Glomerular endothelial cell (primary cell): ENCODE measurements around the gene NAA38. TPM values are rescaled to one million over a fixed set of nuclear protein-coding genes. Genes with fewer than 3 reads are reported as not detected.
"Not testable (repeated sequence)": the region's sequence is repeated elsewhere in the genome, so short reads cannot be mapped to it uniquely, and the experiment has no call there.

Experiments
- DNase-seq: peaks from one replicate; pipeline ENCODE4 v3.0.0-alpha.2; 2011; ENCODE audit warnings: low read depth, low spot score; ENCODE audit errors: extremely low read depth
- total RNA-seq: library from RNA; depleted of rRNA; stranded (reverse); fragments of >200 nt; gene quantifications from 2 replicates; pipeline ENCODE4 v1.2.3, GENCODE V29; 2015

NAA38 gene
- total RNA-seq, 1 donor from 2014 or later = 138 TPM

DNA sequence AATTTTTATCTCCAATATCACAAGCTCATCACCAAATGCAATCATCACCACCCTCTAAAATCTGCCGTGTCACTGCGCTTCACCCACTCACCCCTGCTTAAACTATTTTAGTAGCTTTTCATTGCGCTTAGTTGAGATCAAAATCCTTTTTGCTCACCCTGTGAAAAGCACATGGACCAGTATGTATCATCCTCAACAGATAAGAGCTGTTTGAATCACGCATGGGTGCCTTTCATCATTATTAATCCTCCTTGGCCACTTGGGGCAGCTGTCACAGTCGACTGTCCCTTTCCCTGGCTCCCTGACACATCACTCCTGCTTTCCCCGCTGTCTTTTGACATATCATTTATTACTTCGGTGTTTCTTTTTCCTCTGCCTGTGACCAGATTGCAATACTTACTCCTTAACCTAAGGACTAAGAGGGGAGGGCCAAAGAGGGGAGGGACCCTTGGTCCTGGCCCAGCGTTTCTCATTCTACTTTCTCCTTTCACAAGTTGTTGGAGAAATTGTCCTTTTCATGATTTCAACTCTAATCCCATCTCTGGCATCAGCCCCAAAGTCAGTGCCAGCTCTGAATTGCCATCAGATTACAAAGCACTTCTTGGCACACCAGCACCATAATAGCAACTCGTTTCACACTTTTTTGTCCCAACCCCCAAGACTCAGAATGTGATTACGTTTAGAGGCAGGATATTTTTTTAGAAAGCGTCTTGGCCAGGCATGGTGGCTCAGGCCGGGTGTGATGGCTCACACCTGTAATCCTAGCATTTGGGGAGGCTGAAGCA lies 32.0 kb downstream of the NAA38 start:
- no peak for DNase-seq

DNA sequence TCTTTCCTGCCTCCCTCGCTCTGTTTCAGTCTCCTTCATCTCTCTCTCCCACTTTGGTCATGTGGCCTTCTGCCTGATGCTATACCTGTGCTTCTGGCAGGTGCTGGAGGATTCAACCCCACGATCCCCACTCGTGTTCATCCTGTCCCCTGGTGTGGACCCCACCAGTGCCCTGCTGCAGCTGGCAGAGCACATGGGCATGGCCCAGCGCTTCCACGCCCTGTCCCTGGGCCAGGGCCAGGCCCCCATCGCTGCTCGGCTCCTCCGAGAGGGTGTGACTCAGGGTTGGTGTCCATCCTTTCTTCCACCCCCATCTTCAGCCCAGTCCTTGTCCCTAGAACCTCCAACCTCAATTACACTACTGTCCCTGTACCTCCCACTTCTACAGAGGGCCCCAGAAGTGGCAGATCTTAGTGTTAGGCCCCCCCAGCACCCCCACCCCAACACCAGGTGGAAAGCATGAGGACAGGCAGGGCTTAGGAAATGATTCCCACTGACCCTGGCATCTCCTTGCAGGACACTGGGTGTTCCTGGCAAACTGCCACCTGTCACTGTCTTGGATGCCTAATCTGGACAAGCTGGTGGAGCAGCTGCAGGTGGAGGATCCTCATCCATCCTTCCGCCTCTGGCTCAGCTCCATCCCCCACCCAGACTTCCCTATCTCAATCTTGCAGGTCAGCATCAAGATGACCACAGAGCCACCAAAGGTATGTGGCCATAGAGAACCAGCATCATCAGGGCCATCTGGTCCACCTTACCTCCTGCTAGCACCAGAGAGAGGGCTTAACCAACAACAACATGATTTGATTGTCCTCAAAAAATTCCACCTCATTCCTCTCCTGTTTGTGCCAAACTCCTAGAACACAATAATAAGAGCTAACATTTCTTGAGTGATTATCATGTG lies 33.1 kb downstream of the NAA38 start:
- DNase-seq = no peak

DNA sequence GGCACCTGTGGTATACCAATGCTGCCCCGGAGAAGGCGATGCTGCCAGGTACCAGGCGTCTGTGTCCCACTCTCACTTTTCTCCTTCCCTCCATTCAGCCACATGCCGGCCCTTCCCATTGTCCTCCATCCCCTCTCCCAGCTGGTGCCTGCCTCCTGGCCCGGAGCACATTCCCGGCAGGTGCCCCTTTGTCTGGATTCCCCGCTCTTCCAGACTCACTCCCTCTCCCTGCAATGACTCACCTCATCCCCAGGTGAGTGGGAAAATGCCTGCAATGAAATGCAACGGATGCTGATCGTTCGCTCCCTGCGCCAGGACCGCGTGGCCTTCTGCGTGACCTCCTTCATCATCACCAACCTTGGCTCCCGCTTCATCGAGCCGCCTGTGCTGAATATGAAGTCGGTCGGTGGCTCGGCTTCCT lies 33.8 kb downstream of the NAA38 start:
- no peak for DNase-seq

DNA sequence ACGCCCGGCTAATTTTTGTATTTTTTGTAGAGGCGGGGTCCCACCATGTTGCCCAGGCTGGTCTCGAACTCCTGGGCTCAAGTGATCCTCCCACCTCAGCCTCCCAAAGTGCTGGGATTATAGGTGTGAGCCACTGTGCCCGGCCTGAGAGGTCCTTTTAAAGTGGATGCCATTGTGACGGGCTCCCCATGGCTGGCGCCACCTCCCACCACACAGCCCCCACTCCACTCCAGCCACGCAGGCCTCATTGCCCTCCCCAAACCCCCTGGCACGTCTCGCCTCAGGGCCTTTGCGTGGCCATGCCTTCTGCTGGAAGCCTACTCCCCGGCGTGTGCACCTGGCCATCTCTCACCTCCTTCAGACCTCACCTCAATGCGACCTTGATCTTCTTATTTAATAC lies 35.2 kb downstream of the NAA38 start:
- no peak for DNase-seq

DNA sequence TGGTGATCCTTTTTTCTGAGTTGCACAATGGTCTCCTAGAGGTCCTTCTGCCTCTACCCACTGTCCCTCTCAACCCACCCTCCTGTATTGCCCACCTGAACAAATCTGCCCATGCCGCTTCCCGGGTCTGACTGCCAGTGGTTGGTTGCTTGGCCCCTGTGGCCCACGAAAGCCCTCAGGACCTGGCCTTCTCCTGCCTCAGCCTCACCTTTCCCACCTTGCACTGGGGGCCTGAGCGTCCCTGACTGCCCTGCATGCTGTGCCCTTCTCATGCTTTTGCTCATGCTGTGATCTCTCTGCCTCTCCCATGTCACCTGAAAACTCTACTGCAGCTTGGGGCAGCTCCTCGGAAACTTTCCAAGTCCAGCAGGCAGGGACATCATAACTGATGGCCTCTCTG lies 37.1 kb downstream of the NAA38 start:
- no peak for DNase-seq

DNA sequence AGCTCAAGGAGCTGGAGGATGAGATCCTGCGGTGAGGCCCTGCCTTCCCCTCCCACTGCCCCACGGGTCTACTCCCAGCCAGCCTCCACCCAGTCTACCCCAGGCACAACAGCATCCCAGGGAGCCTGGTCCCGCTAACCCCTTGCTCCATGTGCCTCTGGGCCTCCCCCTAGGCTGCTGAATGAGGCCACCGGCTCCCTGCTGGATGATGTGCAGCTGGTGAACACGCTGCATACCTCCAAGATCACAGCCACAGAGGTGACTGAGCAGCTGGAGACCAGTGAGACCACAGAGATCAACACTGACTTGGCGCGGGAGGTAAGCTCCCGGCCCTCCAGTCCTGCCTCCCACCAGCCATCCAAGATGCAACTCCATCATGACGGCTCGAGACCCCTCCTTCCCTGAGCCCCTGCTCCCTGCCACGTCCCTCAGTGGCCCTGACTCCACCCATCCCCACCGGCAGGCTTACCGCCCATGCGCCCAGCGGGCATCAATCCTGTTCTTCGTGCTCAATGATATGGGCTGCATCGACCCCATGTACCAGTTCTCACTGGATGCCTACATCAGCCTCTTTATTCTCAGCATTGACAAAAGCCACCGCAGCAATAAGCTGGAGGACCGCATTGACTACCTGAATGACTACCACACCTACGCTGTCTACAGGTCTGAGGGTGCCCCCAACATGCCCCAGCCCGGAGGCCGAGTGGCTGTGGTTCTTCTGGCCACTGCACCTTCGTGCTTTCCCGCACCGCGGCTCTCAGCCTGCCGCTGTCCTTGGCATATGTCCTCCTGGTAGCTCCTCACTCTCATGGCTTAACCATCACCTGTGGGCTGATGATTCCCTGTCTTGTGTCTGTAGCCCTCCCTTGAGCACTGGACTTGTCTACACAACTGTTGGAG lies 38.4 kb downstream of the NAA38 start:
- no peak for DNase-seq

DNA sequence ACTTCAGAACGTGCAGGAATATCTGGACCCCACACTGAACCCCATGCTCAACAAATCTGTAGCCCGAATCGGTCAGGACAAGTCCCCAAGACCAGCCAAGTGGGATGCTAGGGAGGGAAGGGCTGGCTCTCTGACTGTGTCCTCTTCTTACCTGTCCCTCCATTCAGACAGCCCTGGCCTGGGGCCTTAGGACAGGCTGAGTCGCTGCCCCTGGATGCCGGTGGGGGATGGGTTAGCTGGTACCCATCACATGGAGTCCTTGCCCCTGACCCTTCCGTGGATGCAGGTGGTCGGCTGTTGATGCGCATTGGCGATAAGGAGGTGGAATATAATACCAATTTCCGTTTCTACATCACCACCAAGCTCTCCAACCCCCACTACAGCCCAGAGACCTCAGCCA lies 39.3 kb downstream of the NAA38 start:
- no peak for DNase-seq

DNA sequence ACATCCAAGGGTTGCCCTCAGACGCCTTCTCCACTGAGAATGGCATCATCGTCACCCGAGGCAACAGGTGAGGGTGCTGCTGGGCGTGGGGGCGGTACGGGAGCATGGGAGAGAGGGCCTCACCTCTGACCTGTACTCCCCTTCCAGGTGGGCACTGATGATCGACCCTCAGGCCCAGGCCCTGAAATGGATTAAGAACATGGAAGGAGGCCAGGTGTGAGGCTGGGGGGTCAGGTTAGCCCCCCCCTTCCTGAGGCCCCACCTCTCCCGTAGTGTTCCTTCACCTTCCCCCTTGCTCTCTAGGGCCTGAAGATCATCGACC lies 39.8 kb downstream of the NAA38 start:
- DNase-seq = no peak

DNA sequence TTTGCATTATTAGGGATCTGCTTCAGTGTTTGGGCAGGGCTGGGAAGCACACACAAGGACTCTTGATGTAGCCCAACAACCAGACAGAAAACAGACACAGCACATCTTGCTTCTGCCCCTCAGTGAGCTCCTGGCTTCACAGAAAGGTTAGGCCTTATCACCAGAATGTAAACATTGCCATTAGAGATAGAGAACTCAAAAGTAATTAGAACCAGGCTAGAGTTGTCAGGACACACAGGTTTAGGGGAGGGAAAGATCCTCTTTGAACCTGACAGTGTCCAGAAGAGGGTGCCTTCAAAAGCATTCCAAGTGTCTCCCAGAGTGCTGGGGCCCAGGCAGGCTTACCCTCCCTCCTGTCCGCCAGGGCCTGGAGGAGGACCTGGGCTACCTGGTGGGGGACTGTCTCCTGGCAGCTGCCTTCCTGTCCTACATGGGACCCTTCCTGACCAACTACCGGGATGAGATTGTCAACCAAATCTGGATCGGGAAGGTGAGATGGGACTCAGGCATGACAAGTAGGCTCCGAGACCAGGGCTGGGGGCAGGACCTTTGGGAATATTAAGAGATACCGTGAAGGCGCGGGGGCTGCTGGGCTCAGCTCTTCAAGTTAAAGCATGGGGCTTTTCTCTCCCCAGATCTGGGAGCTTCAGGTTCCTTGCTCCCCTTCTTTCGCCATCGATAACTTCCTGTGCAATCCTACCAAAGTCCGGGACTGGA lies 40.3 kb downstream of the NAA38 start:
- DNase-seq = no peak

DNA sequence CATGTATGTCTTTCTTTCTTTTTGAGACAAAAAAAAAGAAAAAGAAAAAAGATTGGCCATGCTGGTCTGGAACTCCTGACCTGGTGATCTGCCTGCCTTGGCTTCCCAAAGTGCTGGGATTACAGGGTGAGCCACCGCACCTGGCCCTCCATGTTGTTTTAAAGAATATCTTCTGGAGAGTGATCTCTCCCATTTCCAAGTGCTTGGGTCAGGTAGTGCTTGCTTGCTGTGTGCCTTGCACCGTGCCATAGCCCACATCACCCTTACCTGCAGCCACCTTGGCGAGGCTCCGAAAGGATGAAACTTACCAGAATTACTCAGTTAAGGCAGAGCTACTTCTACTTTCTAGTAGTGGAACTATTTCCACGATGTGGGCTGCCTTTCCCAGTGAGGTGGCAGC lies 42.4 kb downstream of the NAA38 start:
- no peak for DNase-seq

DNA sequence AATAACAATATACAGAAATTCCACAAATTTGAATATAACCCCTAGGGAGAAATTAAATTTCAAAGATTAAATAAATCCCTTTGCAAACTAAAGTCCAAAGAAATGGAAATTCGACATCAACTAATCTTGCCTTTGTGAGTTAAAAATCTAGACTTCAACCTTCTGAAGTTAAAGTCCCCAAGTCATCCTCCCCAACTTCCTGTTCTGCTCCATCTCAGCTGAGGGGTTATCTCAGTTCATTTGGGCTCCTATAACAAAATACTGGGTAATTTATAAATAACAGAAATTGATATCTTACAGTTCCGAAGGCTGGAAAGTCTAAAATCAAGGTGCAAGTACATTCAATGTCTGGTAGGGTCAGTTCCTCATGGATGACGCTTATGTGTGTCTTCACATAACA lies 46.1 kb downstream of the NAA38 start:
- DNase-seq = no peak

DNA sequence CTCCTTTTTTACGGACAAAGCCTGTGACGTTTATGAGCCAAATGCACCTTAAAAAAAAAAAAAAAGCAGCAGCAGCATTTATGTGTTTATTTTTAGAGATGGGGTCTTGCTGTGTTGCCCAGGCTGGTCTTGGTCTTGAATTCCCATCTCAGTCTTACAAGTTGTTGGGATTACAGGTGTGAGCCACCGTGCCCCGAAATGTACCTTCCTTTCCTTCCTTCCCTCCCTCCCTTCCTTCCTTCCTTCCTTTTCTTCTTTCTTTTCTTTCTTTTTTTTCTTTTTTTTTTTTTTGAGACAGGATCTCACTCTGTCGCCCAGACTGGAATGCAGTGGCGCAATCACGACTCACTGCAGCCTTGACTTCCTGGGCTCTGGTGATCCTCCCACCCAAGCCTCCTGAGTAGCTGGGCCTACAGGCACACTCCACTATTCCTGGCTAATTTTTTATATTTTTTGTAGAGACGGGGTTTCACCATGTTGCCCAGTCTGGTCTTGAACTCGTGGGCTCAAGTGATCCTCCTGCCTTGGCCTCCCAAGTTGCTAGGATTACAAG lies 47.5 kb downstream of the NAA38 start:
- not testable (repeated sequence) for DNase-seq

DNA sequence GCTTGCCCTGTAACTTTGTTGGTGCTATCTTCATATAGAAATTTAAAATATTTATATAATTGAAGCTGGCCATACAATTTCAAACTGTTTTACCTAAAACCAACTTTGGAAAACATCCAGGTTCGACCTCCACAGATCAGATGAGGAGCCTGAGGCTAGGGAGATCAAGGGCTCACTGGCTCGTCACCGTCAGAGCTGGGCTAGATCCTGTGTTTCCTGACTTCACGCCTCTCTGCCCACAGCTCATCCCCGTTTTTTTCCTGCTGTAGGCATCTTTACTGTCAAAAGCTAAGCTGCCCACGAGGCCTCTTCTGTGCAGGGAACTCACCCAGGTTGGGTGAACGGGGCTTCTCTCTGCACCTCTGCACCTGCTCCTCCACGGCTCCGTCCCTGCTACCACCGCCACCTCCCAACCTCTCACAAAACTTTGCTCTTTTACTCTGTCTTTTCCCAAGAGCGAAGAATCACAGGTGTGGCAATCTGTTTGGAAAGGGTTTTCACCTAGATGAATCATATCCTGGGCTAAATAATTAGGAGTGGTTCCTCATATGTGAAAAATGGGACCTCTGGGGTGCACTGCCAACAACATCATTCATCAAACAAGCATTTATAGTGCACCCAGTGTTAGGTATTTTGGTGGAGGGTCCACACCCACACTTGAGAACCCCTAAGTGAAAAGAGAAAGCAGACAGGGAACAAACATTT lies 48.1 kb downstream of the NAA38 start:
- DNase-seq = no peak

DNA sequence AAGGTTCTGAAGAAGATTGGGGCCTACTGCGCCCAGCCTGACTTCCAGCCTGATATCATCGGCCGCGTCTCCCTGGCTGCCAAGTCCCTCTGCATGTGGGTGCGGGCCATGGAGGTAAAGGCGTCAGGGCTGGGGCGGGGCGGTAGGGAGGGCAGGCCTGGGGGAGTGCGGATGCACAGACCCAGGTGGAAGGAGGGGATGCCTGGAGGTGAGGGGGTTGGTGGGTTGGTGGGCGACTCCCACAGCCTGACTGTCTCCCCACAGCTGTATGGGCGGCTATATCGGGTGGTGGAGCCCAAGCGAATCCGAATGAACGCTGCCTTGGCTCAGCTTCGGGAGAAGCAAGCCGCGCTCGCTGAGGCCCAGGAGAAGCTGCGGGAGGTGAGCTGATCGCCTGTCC lies 50.2 kb downstream of the NAA38 start:
- DNase-seq = no peak

Other genes starting within 250 kb of the NAA38 start
- 32.4 and 35.4 TPM in 2 replicates for gene FXR2, start 242.7 kb downstream of the NAA38 start, total RNA-seq
- gene SAT2, start 229.7 kb downstream of the NAA38 start, total RNA-seq = 42.6 and 47.6 TPM in 2 replicates
- gene SHBG, start 227.4 kb downstream of the NAA38 start, total RNA-seq = 0.58 TPM in 1 of 2 replicates, not detected in the other
- gene ATP1B2, start 206.6 kb downstream of the NAA38 start, total RNA-seq = not detected in 2 replicates
- gene TP53, start 170.1 kb downstream of the NAA38 start, total RNA-seq = 87.9 and 94.8 TPM in 2 replicates
- gene WRAP53, start 169.1 kb downstream of the NAA38 start, total RNA-seq = 5.5 and 9.3 TPM in 2 replicates
- gene EFNB3, start 152.4 kb downstream of the NAA38 start, total RNA-seq = 0.87 and 2.1 TPM in 2 replicates
- gene DNAH2, start 139.8 kb downstream of the NAA38 start, total RNA-seq = not detected in 2 replicates
- gene KDM6B, start 23.3 kb downstream of the NAA38 start, total RNA-seq = 4.9 and 16.3 TPM in 2 replicates
- gene TMEM88, start 2.5 kb downstream of the NAA38 start, total RNA-seq = 24.8 and 46.8 TPM in 2 replicates
- gene CYB5D1, start 444 bp upstream of the NAA38 start, total RNA-seq = 2.7 and 5.8 TPM in 2 replicates
- gene CHD3, start 31.2 kb upstream of the NAA38 start, total RNA-seq = 66.5 and 142 TPM in 2 replicates
- 0.64 and 1.2 TPM in 2 replicates for gene RNF227, start 58.7 kb upstream of the NAA38 start, total RNA-seq
- gene KCNAB3, start 72.3 kb upstream of the NAA38 start, total RNA-seq = 0.12 and 2.1 TPM in 2 replicates
- gene TRAPPC1, start 74.4 kb upstream of the NAA38 start, total RNA-seq = 100 and 142 TPM in 2 replicates
- 16.7 and 18.7 TPM in 2 replicates for gene CNTROB, start 74.6 kb upstream of the NAA38 start, total RNA-seq
- gene GUCY2D, start 145.1 kb upstream of the NAA38 start, total RNA-seq = not detected in 2 replicates
- gene ALOX15B, start 181.5 kb upstream of the NAA38 start, total RNA-seq = not detected in 2 replicates
- not detected in 2 replicates for gene ALOX12B, start 230.2 kb upstream of the NAA38 start, total RNA-seq